GF-D8 (cell line): ENCODE results near the gene STAT6.

Source experiments
- DNase-seq: peaks from one replicate; lab custom pipeline; 2025; lab: John Stamatoyannopoulos, UW

STAT6 gene

GRCh38 chr12:57101892-57102695 is 9.1 kb downstream of the STAT6 start:
- no peak for DNase-seq

GRCh38 chr12:57099766-57100165 is 11.4 kb downstream of the STAT6 start:
- DNase-seq = no peak

GRCh38 chr12:57099047-57099714 is 12.0 kb downstream of the STAT6 start:
- DNase-seq = no peak

- DNase-seq = no peak
Observed at GRCh38 chr12:57098546-57098945, 12.6 kb downstream of the STAT6 start.

- DNase-seq = no peak
Observed at GRCh38 chr12:57097554-57097835, 13.7 kb downstream of the STAT6 start.

GRCh38 chr12:57096748-57097553 is 14.2 kb downstream of the STAT6 start:
- DNase-seq = no peak

- no peak for DNase-seq
Observed at GRCh38 chr12:57096099-57096572, 15.0 kb downstream of the STAT6 start.

- DNase-seq = no peak
Observed at GRCh38 chr12:57095440-57095839, 15.7 kb downstream of the STAT6 start.

GRCh38 chr12:57094208-57095160 is 16.7 kb downstream of the STAT6 start:
- DNase-seq = no peak

- peak; percentile 7 for DNase-seq
Observed at GRCh38 chr12:57093415-57094207, 17.6 kb downstream of the STAT6 start.

GRCh38 chr12:57092876-57093414 is 18.2 kb downstream of the STAT6 start:
- DNase-seq = no peak

- no peak for DNase-seq
Observed at GRCh38 chr12:57092529-57092862, 18.7 kb downstream of the STAT6 start.

- DNase-seq = no peak
Observed at GRCh38 chr12:57091638-57092528, 19.3 kb downstream of the STAT6 start.

- no peak for DNase-seq
Observed at GRCh38 chr12:57090924-57091637, 20.1 kb downstream of the STAT6 start.

- DNase-seq = no peak
Observed at GRCh38 chr12:57090490-57090889, 20.7 kb downstream of the STAT6 start.

- DNase-seq = peak; percentile 31
Observed at GRCh38 chr12:57089271-57090245, 21.6 kb downstream of the STAT6 start.

GRCh38 chr12:57088354-57089270 is 22.6 kb downstream of the STAT6 start, which contains the start of gene NAB2:
NAB2 (plus strand) TSS chr12:57089114; CDS start chr12:57089272, 158 bp downstream.
- peak; percentile 92 for DNase-seq
